Fibroblast of pulmonary artery (primary cell): Measurements from ENCODE around the gene COX7B.

Experiments used
- DNase-seq: peaks from one replicate; pipeline ENCODE4 v3.0.0-alpha.2; 2010; ENCODE audit warnings: low read depth
- H3K4me3 ChIP-seq: replicated peaks from 2 replicates; pipeline ENCODE4 v1.5.1; 2011; ENCODE audit warnings: low read depth, mild to moderate bottlenecking, control low read depth, low read length, moderate library complexity
- CTCF ChIP-seq: IDR thresholded peaks from 2 replicates; pipeline ENCODE4 v1.5.1; 2011; ENCODE audit warnings: mild to moderate bottlenecking, control low read depth, low read length, inconsistent platforms; ENCODE audit errors: missing control alignments

COX7B gene

GRCh38 chrX:77945910-77946545, 46.8 kb downstream of the COX7B start:
- no peak for DNase-seq
- H3K4me3 ChIP-seq = no peak overlapping the region
- no peak for TF ChIP-seq CTCF

- no peak overlapping the region for H3K4me3 ChIP-seq
- no peak for DNase-seq
- TF ChIP-seq CTCF = no peak
Measured at GRCh38 chrX:77946571-77946970, 47.3 kb downstream of the COX7B start.

GRCh38 chrX:77949840-77950239, 50.6 kb downstream of the COX7B start:
- DNase-seq = no peak
- H3K4me3 ChIP-seq = no peak overlapping the region
- TF ChIP-seq CTCF = no peak

DNA sequence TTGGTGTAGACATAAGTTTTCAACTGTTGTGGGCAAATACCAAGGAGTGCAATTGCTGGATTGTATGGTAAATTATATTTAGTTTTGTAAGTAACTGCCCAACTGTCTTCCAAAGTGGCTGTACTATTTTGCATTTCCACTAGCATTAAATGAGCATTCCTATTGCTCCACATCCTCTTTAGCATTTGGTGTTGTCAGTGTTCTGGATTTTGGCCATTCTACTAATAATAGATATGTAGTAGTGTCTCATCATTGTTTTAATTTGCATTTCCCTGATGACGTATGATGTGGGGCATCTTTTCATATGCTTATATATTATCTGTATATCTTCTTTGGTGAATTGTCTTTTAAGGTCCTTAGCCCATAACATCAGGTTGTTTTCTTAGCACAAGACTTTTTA, 52.9 kb downstream of the COX7B start:
- no peak overlapping the region for H3K4me3 ChIP-seq
- no peak for DNase-seq
- TF ChIP-seq CTCF = no peak

GRCh38 chrX:77953302-77953701, 54.0 kb downstream of the COX7B start:
- DNase-seq = no peak
- no peak for TF ChIP-seq CTCF
- no peak overlapping the region for H3K4me3 ChIP-seq

- no peak overlapping the region for H3K4me3 ChIP-seq
- TF ChIP-seq CTCF = no peak
- DNase-seq = no peak
Measured at GRCh38 chrX:77953708-77954107, 54.4 kb downstream of the COX7B start.
